ENCODE results near the gene ACVR1B.
A peak's percentile ranks its signal among the peaks of the same experiment; 100 is the strongest.

Gene ACVR1B

GRCh38 chr12:52005903-52006703 is 54.6 kb downstream of the ACVR1B start:
- DNase-seq, result no peak

- DNase-seq, result peak; percentile 77
Observed at GRCh38 chr12:52006726-52007157, 55.2 kb downstream of the ACVR1B start, which contains the start of gene TAMALIN. TAMALIN (plus strand) TSS chr12:52006946; CDS start chr12:52007020, 74 bp downstream.

GRCh38 chr12:52007158-52007921 is 55.8 kb downstream of the ACVR1B start:
- DNase-seq, result no peak

- DNase-seq, result no peak
Observed at GRCh38 chr12:52007982-52008510, 56.5 kb downstream of the ACVR1B start.

- DNase-seq, result no peak
Observed at GRCh38 chr12:52009081-52009751, 57.7 kb downstream of the ACVR1B start.

- DNase-seq, result peak; percentile 94
Observed at GRCh38 chr12:52010152-52010622, 58.7 kb downstream of the ACVR1B start.

GRCh38 chr12:52010692-52011601 is 59.4 kb downstream of the ACVR1B start:
- no peak for DNase-seq

GRCh38 chr12:52011602-52012214 is 60.2 kb downstream of the ACVR1B start:
- DNase-seq, result no peak

GRCh38 chr12:52013626-52014310 is 62.3 kb downstream of the ACVR1B start:
- no peak for DNase-seq

GRCh38 chr12:52014567-52015530 is 63.4 kb downstream of the ACVR1B start:
- no peak for DNase-seq

GRCh38 chr12:52015532-52016041 is 64.1 kb downstream of the ACVR1B start:
- no peak for DNase-seq

GRCh38 chr12:52018433-52019112 is 67.1 kb downstream of the ACVR1B start:
- DNase-seq, result no peak

GRCh38 chr12:52019113-52019770 is 67.7 kb downstream of the ACVR1B start:
- DNase-seq, result no peak

GRCh38 chr12:52020539-52021336 is 69.2 kb downstream of the ACVR1B start:
- DNase-seq, result peak; percentile 63

- no peak for DNase-seq
Observed at GRCh38 chr12:52022841-52023181, 71.3 kb downstream of the ACVR1B start.

GRCh38 chr12:52023182-52023975 is 71.9 kb downstream of the ACVR1B start:
- peak; percentile 65 for DNase-seq

All from fibroblast of skin of abdomen (primary cell).